C4-2B (cell line): ENCODE results near the gene ZSCAN10.

Experiments used
- CTCF ChIP-seq: fragments of 450-650 bp; conservative IDR thresholded peaks from 2 replicates; pipeline ENCODE4 v1.5.1; 2017; ENCODE audit warnings: mild to moderate bottlenecking
- ZFX ChIP-seq: fragments of 450-650 bp; IDR thresholded peaks from 2 replicates; pipeline ENCODE4 v1.6.1; 2017

- TF ChIP-seq CTCF (no peak), ZFX (no peak)
Measured at GRCh38 chr16:3068487-3068886, 30.6 kb downstream of the ZSCAN10 start.
